Breast epithelium (tissue), 3 donors: Measurements from ENCODE around the gene AHNAK.

Experiments
- POLR2A ChIP-seq: fragments of 450-650 bp; IDR thresholded peaks from one replicate; pipeline ENCODE4 v1.6.1; 2016; ENCODE audit warnings: antibody characterized with exemption, mild to moderate bottlenecking, moderate library complexity
- TF ChIP-seq, protein P1 (sequence below), 3 donors: fragments of 450-650 bp; IDR thresholded peaks; one replicate each; pipeline ENCODE4 v1.5.1; 2016 to 2017; ENCODE audit warnings: antibody characterized with exemption in 3 of 3, mild to moderate bottlenecking in 3 of 3, moderate library complexity in 3 of 3

DNA sequence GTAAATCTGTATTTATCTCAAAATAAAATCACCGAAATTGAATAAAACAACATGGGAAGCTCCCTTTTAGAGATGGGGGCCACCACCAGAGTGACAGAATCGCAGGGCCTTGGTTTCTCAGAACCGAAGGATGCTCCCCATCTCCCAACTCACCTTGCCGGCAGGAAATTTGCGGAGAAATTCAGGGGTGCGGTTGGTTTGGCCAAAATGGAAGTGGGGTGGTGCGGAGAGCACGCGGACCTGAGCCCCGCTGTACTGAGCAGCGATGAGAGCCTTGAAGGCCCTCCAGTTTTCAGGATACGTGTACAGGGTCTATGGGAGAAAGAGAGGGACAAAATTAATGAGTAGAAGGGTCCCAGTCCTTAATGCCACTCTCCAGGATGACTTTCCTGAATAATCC is 25.8 kb upstream of the AHNAK start:
- TF ChIP-seq, protein P1, sequence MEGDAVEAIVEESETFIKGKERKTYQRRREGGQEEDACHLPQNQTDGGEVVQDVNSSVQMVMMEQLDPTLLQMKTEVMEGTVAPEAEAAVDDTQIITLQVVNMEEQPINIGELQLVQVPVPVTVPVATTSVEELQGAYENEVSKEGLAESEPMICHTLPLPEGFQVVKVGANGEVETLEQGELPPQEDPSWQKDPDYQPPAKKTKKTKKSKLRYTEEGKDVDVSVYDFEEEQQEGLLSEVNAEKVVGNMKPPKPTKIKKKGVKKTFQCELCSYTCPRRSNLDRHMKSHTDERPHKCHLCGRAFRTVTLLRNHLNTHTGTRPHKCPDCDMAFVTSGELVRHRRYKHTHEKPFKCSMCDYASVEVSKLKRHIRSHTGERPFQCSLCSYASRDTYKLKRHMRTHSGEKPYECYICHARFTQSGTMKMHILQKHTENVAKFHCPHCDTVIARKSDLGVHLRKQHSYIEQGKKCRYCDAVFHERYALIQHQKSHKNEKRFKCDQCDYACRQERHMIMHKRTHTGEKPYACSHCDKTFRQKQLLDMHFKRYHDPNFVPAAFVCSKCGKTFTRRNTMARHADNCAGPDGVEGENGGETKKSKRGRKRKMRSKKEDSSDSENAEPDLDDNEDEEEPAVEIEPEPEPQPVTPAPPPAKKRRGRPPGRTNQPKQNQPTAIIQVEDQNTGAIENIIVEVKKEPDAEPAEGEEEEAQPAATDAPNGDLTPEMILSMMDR (IDR thresholded peaks at IDR 0.05) = no peak
- TF ChIP-seq POLR2A = no peak
